ENCODE results near the gene JAG2.

DNA sequence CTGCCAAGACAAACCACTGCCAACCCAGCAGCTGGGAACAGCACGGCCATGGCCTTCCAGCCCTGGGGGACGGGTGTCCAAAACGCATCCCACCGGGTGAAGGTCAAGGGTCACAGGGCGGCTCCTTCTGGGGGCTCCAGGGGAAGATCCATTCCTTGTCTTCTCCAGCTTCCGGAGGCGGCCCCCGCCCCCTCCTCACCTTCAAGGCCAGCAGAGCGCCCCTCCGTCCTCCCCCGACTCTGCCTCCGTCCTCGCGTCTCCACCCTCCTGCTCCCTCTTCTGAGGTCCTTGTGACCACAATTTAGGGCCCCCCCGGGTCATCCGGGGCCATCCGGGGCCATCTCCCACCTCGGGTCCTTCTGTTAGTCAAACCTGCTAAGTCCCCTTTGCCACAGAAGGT lies 16.4 kb upstream of the JAG2 start:
- TF ChIP-seq, protein P1, sequence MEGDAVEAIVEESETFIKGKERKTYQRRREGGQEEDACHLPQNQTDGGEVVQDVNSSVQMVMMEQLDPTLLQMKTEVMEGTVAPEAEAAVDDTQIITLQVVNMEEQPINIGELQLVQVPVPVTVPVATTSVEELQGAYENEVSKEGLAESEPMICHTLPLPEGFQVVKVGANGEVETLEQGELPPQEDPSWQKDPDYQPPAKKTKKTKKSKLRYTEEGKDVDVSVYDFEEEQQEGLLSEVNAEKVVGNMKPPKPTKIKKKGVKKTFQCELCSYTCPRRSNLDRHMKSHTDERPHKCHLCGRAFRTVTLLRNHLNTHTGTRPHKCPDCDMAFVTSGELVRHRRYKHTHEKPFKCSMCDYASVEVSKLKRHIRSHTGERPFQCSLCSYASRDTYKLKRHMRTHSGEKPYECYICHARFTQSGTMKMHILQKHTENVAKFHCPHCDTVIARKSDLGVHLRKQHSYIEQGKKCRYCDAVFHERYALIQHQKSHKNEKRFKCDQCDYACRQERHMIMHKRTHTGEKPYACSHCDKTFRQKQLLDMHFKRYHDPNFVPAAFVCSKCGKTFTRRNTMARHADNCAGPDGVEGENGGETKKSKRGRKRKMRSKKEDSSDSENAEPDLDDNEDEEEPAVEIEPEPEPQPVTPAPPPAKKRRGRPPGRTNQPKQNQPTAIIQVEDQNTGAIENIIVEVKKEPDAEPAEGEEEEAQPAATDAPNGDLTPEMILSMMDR (IDR thresholded peaks at IDR 0.05; ENCODE audit: borderline replicate concordance, extremely low read depth, low read length, poor library complexity, severe bottlenecking) = no peak
- no peak for TF ChIP-seq EZH2 (IDR thresholded peaks at IDR 0.05; ENCODE audit: borderline replicate concordance, low read depth, low read length, severe bottlenecking)

All from DND-41 (cell line).